GM15510 (cell line): ENCODE data around the gene BORCS5.

Experiments
- POLR2A ChIP-seq: IDR thresholded peaks from 3 replicates; pipeline ENCODE4 v1.6.1; 2011; ENCODE audit warnings: borderline replicate concordance; ENCODE audit not compliant: insufficient read length; ENCODE audit errors: extremely low read depth

The BORCS5 gene

DNA sequence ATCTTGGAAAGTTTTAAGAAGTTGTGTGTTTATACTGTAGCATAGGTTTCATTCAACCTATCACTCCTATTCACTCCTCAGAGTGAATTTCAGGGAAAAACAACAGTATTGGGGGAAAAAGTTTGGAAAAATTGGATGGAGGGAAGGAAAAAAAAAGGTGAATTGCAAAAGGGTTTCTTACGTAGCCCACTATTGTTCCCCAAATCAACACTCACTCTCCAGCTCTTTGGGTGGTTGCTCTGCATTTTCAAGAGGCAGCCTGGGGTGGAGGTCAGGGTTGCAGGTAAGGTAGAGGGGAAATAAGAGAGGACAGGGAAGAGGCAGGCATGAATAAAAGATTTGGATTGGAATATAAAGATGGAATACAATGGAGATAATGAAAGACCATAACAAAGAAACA lies 42.3 kb downstream of the BORCS5 start:
- no peak for TF ChIP-seq POLR2A

DNA sequence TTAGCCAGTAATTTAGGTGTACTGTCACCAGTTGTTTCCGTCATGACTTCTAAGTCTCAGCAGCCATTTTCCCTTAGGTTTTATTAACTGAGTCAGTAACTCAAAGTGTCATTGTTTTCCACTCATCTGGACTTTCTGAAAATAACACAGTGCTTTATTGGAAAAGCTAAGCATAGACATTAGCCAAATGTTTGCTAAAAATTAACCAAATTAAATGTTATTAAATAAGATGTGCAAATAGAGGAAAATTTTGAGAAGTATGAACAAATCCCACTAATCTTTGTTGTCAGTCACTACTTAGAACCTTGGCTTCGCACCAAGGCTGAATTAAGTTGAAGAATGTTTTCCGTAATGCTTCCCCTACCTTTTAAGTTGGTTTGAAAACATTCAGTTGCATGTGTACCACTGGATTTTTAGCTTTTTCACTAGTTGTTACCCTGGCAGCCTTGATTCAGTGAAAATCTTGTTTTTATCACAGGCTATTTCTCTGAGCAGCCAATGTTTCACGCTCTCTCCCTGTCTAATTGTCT lies 43.0 kb downstream of the BORCS5 start:
- no peak for TF ChIP-seq POLR2A

GRCh38 chr12:12400793-12401192 lies 43.9 kb downstream of the BORCS5 start:
- no peak for TF ChIP-seq POLR2A

- TF ChIP-seq POLR2A = no peak
Measured at GRCh38 chr12:12403264-12404248, 46.7 kb downstream of the BORCS5 start.

GRCh38 chr12:12404297-12404696 lies 47.4 kb downstream of the BORCS5 start:
- no peak for TF ChIP-seq POLR2A

- TF ChIP-seq POLR2A = no peak
Measured at GRCh38 chr12:12405882-12406281, 49.0 kb downstream of the BORCS5 start.

DNA sequence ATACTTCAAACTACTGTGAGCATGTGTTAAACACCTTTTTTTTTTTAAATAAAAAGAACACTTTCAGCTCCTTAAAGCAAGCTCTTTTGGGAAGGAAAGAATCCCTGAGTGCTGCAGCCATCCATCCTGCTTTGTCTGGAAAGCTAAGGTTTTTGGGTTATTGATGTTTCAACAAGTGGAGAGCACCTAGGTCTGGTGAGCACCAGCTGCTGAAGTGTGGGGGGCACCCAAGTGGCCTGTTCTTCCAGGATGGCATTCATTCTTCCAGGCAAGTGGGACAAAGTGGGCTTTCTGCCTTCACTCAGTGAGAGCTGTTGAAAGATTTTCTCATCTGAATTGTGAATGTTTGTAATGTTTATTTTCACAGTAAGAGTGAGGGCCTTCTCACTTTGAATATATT lies 49.9 kb downstream of the BORCS5 start:
- no peak for TF ChIP-seq POLR2A

- TF ChIP-seq POLR2A = no peak
Measured at GRCh38 chr12:12408265-12408690, 51.4 kb downstream of the BORCS5 start.

- no peak for TF ChIP-seq POLR2A
Measured at GRCh38 chr12:12415886-12416285, 59.0 kb downstream of the BORCS5 start.

DNA sequence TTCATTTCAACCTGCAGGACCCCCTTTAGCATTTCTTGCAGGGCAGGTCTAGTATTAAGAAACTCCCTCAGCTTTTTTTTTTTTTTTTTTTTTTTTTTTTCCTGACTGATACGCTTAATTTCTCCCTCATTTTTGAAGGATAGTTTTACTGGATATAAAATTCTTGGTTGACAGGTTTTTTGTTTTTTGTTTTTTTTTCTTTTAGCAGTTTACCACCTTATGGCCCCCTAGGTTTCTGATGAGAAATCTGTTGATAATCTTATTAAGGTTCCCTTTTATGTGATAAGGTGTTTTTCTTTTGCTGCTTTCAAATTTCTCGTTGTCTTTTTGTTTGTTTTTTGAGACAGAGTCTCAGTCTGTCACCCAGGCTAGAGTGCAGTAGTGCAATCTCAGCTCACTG lies 66.5 kb downstream of the BORCS5 start:
- TF ChIP-seq POLR2A = no peak

DNA sequence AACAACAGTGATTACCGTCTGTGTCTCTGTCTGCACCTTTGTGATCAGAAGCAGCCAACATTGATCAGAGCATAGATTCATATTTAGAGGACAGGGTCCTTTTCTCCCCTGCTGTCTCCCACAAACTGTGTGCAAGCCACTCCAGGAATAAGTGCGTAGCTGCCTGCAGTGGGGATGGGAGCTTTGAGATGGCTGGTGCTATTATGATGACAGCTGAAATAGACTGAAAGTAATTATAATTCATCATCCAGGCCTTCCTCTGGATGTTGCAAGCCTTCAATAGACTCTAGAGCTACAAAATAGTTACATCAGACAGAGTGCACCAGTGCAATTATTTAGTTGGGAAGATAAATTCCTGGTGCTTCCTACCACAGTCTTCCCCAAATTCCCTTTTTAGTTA lies 68.1 kb downstream of the BORCS5 start:
- no peak for TF ChIP-seq POLR2A

GRCh38 chr12:12425616-12426015 lies 68.7 kb downstream of the BORCS5 start:
- no peak for TF ChIP-seq POLR2A

DNA sequence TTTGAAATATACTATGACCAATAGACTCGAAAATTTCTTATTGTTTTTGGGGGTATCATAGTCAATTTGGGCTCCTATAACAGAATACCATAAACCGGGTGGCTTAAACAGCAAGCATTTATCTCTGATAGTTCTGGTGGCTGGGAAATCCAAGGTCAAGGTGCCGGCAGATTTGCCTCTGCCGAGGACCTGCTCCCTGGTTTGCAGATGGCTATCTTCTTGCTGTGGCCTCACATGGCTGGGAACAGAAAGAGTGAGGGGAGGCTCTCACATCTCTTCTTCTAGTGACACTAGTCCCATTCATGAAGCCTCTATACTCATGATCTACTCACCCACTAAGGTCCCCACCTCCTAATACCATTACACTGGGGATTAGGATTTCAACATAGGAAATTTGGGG lies 70.7 kb downstream of the BORCS5 start:
- TF ChIP-seq POLR2A = no peak

DNA sequence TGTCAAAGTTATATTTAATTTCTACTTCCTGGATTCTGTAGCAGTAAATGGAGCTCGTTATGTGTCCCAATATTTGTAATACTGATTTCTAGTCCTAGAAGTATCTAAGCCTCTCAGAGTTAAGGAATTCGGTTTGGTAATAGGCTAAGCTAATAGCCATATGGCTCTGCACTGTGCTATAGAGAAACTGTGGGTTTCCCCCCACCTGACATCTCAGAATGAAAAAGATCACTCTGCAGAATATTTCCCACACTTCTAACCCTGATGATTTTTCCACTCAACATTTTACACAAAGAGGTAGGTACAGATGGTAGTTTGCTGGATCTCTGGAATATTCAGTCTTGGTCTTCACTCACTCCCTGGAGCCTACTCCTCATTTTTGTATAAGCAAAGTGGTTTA lies 71.2 kb downstream of the BORCS5 start:
- no peak for TF ChIP-seq POLR2A

GRCh38 chr12:12428961-12429657 lies 72.2 kb downstream of the BORCS5 start:
- no peak for TF ChIP-seq POLR2A

- TF ChIP-seq POLR2A = no peak
Measured at GRCh38 chr12:12432364-12432763, 75.5 kb downstream of the BORCS5 start.

DNA sequence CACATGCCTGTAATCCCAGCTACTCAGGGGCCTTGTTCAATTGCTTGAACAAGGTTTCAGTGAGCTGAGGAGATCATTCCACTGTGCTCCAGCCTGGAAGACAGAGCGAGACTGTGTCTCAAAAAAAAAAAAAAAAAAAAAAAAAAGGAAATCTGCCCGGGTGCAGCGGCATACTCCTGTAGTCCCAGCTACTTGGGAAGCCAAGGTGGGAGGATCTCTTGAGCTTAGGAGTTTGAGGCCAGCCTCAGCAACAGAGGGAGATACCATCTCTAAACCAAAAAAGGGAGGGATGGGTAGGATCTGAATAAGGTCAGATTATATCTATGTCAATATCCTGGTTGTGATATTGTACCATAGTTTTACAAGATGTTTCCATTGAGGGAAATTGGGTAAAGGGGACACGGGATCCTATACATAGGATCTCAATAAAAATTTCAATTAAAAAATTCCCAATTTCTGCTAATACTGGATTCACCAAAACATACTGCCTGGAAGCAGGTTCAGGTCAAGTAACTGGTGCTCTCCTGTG lies 76.4 kb downstream of the BORCS5 start:
- TF ChIP-seq POLR2A = no peak
